ACC112 (cell line): ENCODE results near the gene TPP2.

Source experiments
- H2AFZ ChIP-seq: fragments of 200-600 bp; sonication (generic); one replicate; pipeline ENCODE4 v1.6.0; 2017; ENCODE audit warnings: antibody characterized with exemption, low read length; ENCODE audit not compliant: unreplicated experiment
- H3K27ac ChIP-seq: fragments of 200-600 bp; sonication (generic); 2 replicates; pipeline ENCODE4 v1.5.1; 2014; ENCODE audit warnings: low read depth, mild to moderate bottlenecking, antibody characterized with exemption, low read length, moderate library complexity
- H3K27me3 ChIP-seq: fragments of 200-600 bp; sonication (generic); 2 replicates; pipeline ENCODE4 v1.6.1; 2014; ENCODE audit warnings: mild to moderate bottlenecking, antibody characterized with exemption, low read length, moderate library complexity, mixed read lengths; ENCODE audit not compliant: insufficient read depth
- H3K36me3 ChIP-seq: fragments of 200-600 bp; sonication (generic); 2 replicates; pipeline ENCODE4 v1.6.1; 2016; ENCODE audit warnings: mild to moderate bottlenecking, antibody characterized with exemption, low read length, moderate library complexity, mixed read lengths; ENCODE audit not compliant: insufficient read depth
- H3K4me1 ChIP-seq: fragments of 200-600 bp; sonication (generic); one replicate; pipeline ENCODE4 v1.6.1; 2016; ENCODE audit warnings: low read length, mixed read lengths; ENCODE audit not compliant: insufficient read depth, unreplicated experiment, control insufficient read depth
- H3K4me3 ChIP-seq: fragments of 200-600 bp; sonication (generic); 2 replicates; pipeline ENCODE4 v1.5.1; 2014; ENCODE audit warnings: mild to moderate bottlenecking, low read depth, low read length
- H3K79me2 ChIP-seq: fragments of 200-600 bp; sonication (generic); one replicate; pipeline ENCODE4 v1.6.0; 2016; ENCODE audit warnings: low read length; ENCODE audit not compliant: control insufficient read depth, unreplicated experiment, insufficient read depth

The TPP2 gene

GRCh38 chr13:102567857-102568256 lies 28.9 kb upstream of the TPP2 start:
- H3K36me3 ChIP-seq = no peaks in the 10 kb centered on the region
- no peak overlapping the region for H3K4me3 ChIP-seq
- H3K27ac ChIP-seq = no peak overlapping the region
- no peak overlapping the region for H2AFZ ChIP-seq
- peaks cover 10% of the 10 kb centered on the region; the same call in 1 of the 2 replicates for H3K27me3 ChIP-seq
- peaks cover 4% of the 10 kb centered on the region for H3K4me1 ChIP-seq
- no peaks in the 10 kb centered on the region for H3K79me2 ChIP-seq

GRCh38 chr13:102569488-102569887 lies 27.3 kb upstream of the TPP2 start:
- H3K27me3 ChIP-seq = peaks cover 10% of the 10 kb centered on the region; the same call in 1 of the 2 replicates
- H3K36me3 ChIP-seq = no peaks in the 10 kb centered on the region
- H3K27ac ChIP-seq = no peak overlapping the region
- no peak overlapping the region for H2AFZ ChIP-seq
- no peaks in the 10 kb centered on the region for H3K79me2 ChIP-seq
- no peak overlapping the region for H3K4me3 ChIP-seq
- peaks cover 4% of the 10 kb centered on the region for H3K4me1 ChIP-seq

GRCh38 chr13:102571075-102571474 lies 25.7 kb upstream of the TPP2 start:
- H2AFZ ChIP-seq = no peak overlapping the region
- no peaks in the 10 kb centered on the region for H3K36me3 ChIP-seq
- no peak overlapping the region for H3K4me3 ChIP-seq
- peaks cover 4% of the 10 kb centered on the region for H3K4me1 ChIP-seq
- no peak overlapping the region for H3K27ac ChIP-seq
- H3K79me2 ChIP-seq = no peaks in the 10 kb centered on the region
- H3K27me3 ChIP-seq = no peaks in the 10 kb centered on the region

- Histone ChIP-seq H3K36me3 (no peaks in the 10 kb centered on the region), H2AFZ (no peak overlapping the region), H3K27ac (no peak overlapping the region), H3K27me3 (no peaks in the 10 kb centered on the region), H3K4me3 (no peak overlapping the region), H3K79me2 (no peaks in the 10 kb centered on the region), H3K4me1 (peaks cover 4% of the 10 kb centered on the region)
These were observed 24.5 kb upstream of the TPP2 start for GRCh38 chr13:102572323-102572722.

- Histone ChIP-seq H3K36me3 (no peaks in the 10 kb centered on the region), H2AFZ (no peak overlapping the region), H3K27ac (no peak overlapping the region), H3K79me2 (no peaks in the 10 kb centered on the region), H3K27me3 (peaks cover 4% of the 10 kb centered on the region; the same call in 1 of the 2 replicates), H3K4me3 (no peak overlapping the region), H3K4me1 (no peaks in the 10 kb centered on the region)
These were observed 16.1 kb upstream of the TPP2 start for GRCh38 chr13:102580552-102581169.

- H3K27ac ChIP-seq = no peak overlapping the region
- no peaks in the 10 kb centered on the region for H3K36me3 ChIP-seq
- H3K4me3 ChIP-seq = no peak overlapping the region
- peaks cover 4% of the 10 kb centered on the region; the same call in 1 of the 2 replicates for H3K27me3 ChIP-seq
- no peaks in the 10 kb centered on the region for H3K4me1 ChIP-seq
- no peak overlapping the region for H2AFZ ChIP-seq
- H3K79me2 ChIP-seq = no peaks in the 10 kb centered on the region
These were observed 14.5 kb upstream of the TPP2 start for GRCh38 chr13:102582256-102582655.

- peak overlapping the region; percentile 29 for H2AFZ ChIP-seq
- no peak overlapping the region for H3K27ac ChIP-seq
These were observed 12.4 kb upstream of the TPP2 start for GRCh38 chr13:102584434-102584833.

GRCh38 chr13:102586615-102587014 lies 10.2 kb upstream of the TPP2 start:
- Histone ChIP-seq H3K79me2 (no peaks in the 10 kb centered on the region), H3K4me3 (no peak overlapping the region), H3K27me3 (peaks cover 4% of the 10 kb centered on the region; the same call in 1 of the 2 replicates), H2AFZ (no peak overlapping the region), H3K27ac (no peak overlapping the region), H3K4me1 (peaks cover 1% of the 10 kb centered on the region), H3K36me3 (no peaks in the 10 kb centered on the region)

More at GRCh38 chr13:102584434-102584833, 12.4 kb upstream of the TPP2 start:
- no peak overlapping the region for H3K4me3 ChIP-seq
- H3K79me2 ChIP-seq = no peaks in the 10 kb centered on the region
- H3K4me1 ChIP-seq = no peaks in the 10 kb centered on the region
- no peaks in the 10 kb centered on the region for H3K36me3 ChIP-seq
- H3K27me3 ChIP-seq = peaks cover 4% of the 10 kb centered on the region; the same call in 1 of the 2 replicates

- Histone ChIP-seq H3K36me3 (no peaks in the 10 kb centered on the region), H3K4me3 (no peak overlapping the region), H3K27ac (no peak overlapping the region), H3K4me1 (peaks cover 3% of the 10 kb centered on the region), H3K27me3 (peaks cover 4% of the 10 kb centered on the region; the same call in 1 of the 2 replicates), H3K79me2 (no peaks in the 10 kb centered on the region), H2AFZ (no peak overlapping the region)
These were observed 8.9 kb upstream of the TPP2 start for GRCh38 chr13:102587916-102588315.

GRCh38 chr13:102589301-102589822 lies 7.4 kb upstream of the TPP2 start:
- H3K36me3 ChIP-seq = no peaks in the 10 kb centered on the region
- H3K27ac ChIP-seq = no peak overlapping the region
- no peak overlapping the region for H2AFZ ChIP-seq
- no peaks in the 10 kb centered on the region for H3K27me3 ChIP-seq
- no peaks in the 10 kb centered on the region for H3K79me2 ChIP-seq
- no peak overlapping the region for H3K4me3 ChIP-seq
- H3K4me1 ChIP-seq = peaks cover 3% of the 10 kb centered on the region
